B cell (primary cell): ENCODE measurements around the gene ADA. TPM values are rescaled to one million over a fixed set of nuclear protein-coding genes. Genes with fewer than 3 reads are reported as not detected.

Source experiments
- ATAC-seq: fragments of 200-7000 bp; cut with Tn5 transposase; one replicate; pipeline ENCODE4 v1.10.0; 2021; ENCODE audit warnings: low read depth, mild to moderate bottlenecking, moderate number of reproducible peaks, moderate library complexity
- CTCF ChIA-PET: fragments of 350-600 bp; sonication (Branson Sonifier 250); formaldehyde crosslinking; loops from one replicate; lab custom pipeline; 2021; ENCODE audit warnings: antibody characterized with exemption, inconsistent platforms; lab: Charles Lee
- POLR2A ChIA-PET: fragments of 350-600 bp; sonication (Branson Sonifier 250); formaldehyde crosslinking; loops from one replicate; lab custom pipeline; 2021; ENCODE audit warnings: antibody characterized with exemption; lab: Charles Lee
- DNase-seq: peaks from one replicate; pipeline ENCODE4 v3.0.0; 2013
- H2AFZ ChIP-seq: 2 replicates; pipeline ENCODE4 v1.6.1; 2012; ENCODE audit warnings: mild to moderate bottlenecking, low read depth, low read length; ENCODE audit not compliant: insufficient read depth, poor library complexity, severe bottlenecking
- H3K27ac ChIP-seq, 2 donors: 1 replicate in 1 of 2; 2 replicates in 1 of 2; pipeline ENCODE4 v1.5.1; 2012 to 2013; ENCODE audit warnings: low read length in 2 of 2, mild to moderate bottlenecking in 2 of 2, moderate library complexity in 1 of 2
- H3K27me3 ChIP-seq, 4 experiments: fragments of 200-600 bp in 1 of 4; sonication (generic) in 1 of 4; replicated peaks in 1 of 4; 1 replicate in 2 of 4; 2 replicates in 2 of 4; pipeline versions ENCODE4 v1.6.1 to v1.7.0; 2013 to 2016; ENCODE audit warnings: low read length in 3 of 4, mild to moderate bottlenecking in 2 of 4, mixed read lengths in 1 of 4, moderate library complexity in 1 of 4; ENCODE audit not compliant: insufficient read depth in 4 of 4, control insufficient read depth in 3 of 4; ENCODE audit errors: control extremely low read depth in 1 of 4
- H3K36me3 ChIP-seq, 2 experiments: replicated peaks in 1 of 2; 1 replicate in 1 of 2; 2 replicates in 1 of 2; pipeline versions ENCODE4 v1.6.1 to v1.7.1; 2013; ENCODE audit warnings: low read length in 1 of 2; ENCODE audit not compliant: insufficient read depth in 2 of 2, control insufficient read depth in 1 of 2; ENCODE audit errors: control extremely low read depth in 1 of 2, extremely low read depth in 1 of 2
- H3K4me1 ChIP-seq, 2 donors: fragments of 200-600 bp in 1 of 2; sonication (generic) in 1 of 2; 1 replicate in 1 of 2; 2 replicates in 1 of 2; pipeline versions ENCODE4 v1.5.1 to v1.6.1; 2013 to 2017; ENCODE audit warnings: low read length in 2 of 2; ENCODE audit not compliant: control insufficient read depth in 2 of 2, insufficient read depth in 2 of 2
- H3K4me2 ChIP-seq: replicated peaks from 2 replicates; pipeline ENCODE3; 2012; ENCODE audit warnings: mild to moderate bottlenecking, low read depth, low read length; ENCODE audit not compliant: poor library complexity, severe bottlenecking
- H3K4me3 ChIP-seq, 5 experiments: fragments of 200-600 bp in 1 of 5; sonication (generic) in 1 of 5; 1 replicate in 3 of 5; 2 replicates in 2 of 5; pipeline versions ENCODE4 v1.5.1 to v1.7.0; 2011 to 2016; ENCODE audit warnings: low read length in 4 of 5, mild to moderate bottlenecking in 4 of 5, low read depth in 2 of 5, control low read depth in 1 of 5, moderate library complexity in 1 of 5; ENCODE audit not compliant: insufficient read depth in 1 of 5; ENCODE audit errors: control extremely low read depth in 1 of 5, extremely low read depth in 1 of 5
- H3K79me2 ChIP-seq: fragments of 200-600 bp; sonication (generic); one replicate; pipeline ENCODE4 v1.6.0; 2016; ENCODE audit warnings: low read length; ENCODE audit not compliant: control insufficient read depth, insufficient read depth
- H3K9ac ChIP-seq: fragments of 200-600 bp; sonication (generic); 2 replicates; pipeline ENCODE4 v1.6.1; 2017; ENCODE audit warnings: mild to moderate bottlenecking, low read length, moderate library complexity
- H3K9me3 ChIP-seq, 3 donors: one replicate each; pipeline versions ENCODE4 v1.6.1 to v1.7.1; 2013; ENCODE audit warnings: low read length in 2 of 3; ENCODE audit not compliant: control insufficient read depth in 2 of 3, insufficient read depth in 1 of 3; ENCODE audit errors: control extremely low read depth in 1 of 3
- H4K20me1 ChIP-seq: 2 replicates; pipeline ENCODE4 v1.6.0; 2012; ENCODE audit warnings: mild to moderate bottlenecking, low read length; ENCODE audit not compliant: insufficient read depth, control insufficient read depth, poor library complexity, severe bottlenecking
- H3K27ac Mint-ChIP-seq: one replicate; pipeline ENCODE4 v1.8.0; 2021; ENCODE audit warnings: mixed read lengths
- H3K27me3 Mint-ChIP-seq: one replicate; pipeline ENCODE4 v1.8.0; 2021; ENCODE audit warnings: mixed read lengths
- H3K4me1 Mint-ChIP-seq: one replicate; pipeline ENCODE4 v1.8.0; 2021; ENCODE audit warnings: mixed read lengths
- H3K4me3 Mint-ChIP-seq: one replicate; pipeline ENCODE4 v1.8.0; 2021; ENCODE audit warnings: mixed read lengths
- H3K9me3 Mint-ChIP-seq: one replicate; pipeline ENCODE4 v1.8.0; 2022; ENCODE audit warnings: mixed read lengths; ENCODE audit not compliant: insufficient read depth
- CTCF ChIP-seq: fragments of 200-600 bp; IDR thresholded peaks from one replicate; pipeline ENCODE4 v1.8.0; 2022; ENCODE audit warnings: antibody characterized with exemption, mild to moderate bottlenecking
- EZH2 ChIP-seq: IDR thresholded peaks from 2 replicates; pipeline ENCODE4 v1.6.1; 2012; ENCODE audit warnings: borderline replicate concordance, low read depth, mild to moderate bottlenecking, moderate library complexity, low read length; ENCODE audit not compliant: insufficient read depth, poor library complexity, severe bottlenecking
- WGBS: methylation state at CpG from one replicate; pipeline ENCODE4 v1.1.5; 2013; ENCODE audit warnings: missing lambda C conversion rate; ENCODE audit not compliant: insufficient coverage; 5-methylcytosine and 5-hydroxymethylcytosine counted together
- intact Hi-C: fragments of 100-400 bp; cut with micrococcal nuclease; formaldehyde crosslinking; loops from one replicate; pipeline ENCODE4 v1.10.0; 2022
- polyA plus RNA-seq: library from polyadenylated mRNA; depleted of rRNA; stranded (reverse); fragments of >200 nt; gene quantifications from 2 replicates; pipeline ENCODE4 v1.2.3, GENCODE V29; 2012
- total RNA-seq, 2 donors: library from RNA; stranded (reverse); fragments of 120-200 nt in 1 of 2; gene quantifications; 1 replicate in 1 of 2; 2 replicates in 1 of 2; pipeline versions ENCODE4 v1.2.3 to v1.2.4, GENCODE V29; 2013 to 2022

ADA gene
- total and polyA plus RNA-seq, 2 donors (not counting 1 experiment from before 2014, with no cell fraction given) = 10.0 to 34.2 TPM

GRCh38 chr20:44690781-44691423 lies 39.4 kb upstream of the ADA start:
- no peak for TF ChIP-seq EZH2
- TF ChIP-seq CTCF = no peak
- intact Hi-C loops = no loop called here
- DNase-seq (no peak), ATAC-seq (no peak)
- H3K27ac Mint-ChIP-seq = no peak overlapping the region
- H3K9me3 Mint-ChIP-seq = no peaks in the 10 kb centered on the region
- peaks cover 3% of the 10 kb centered on the region for H3K4me1 Mint-ChIP-seq
- POLR2A ChIA-PET = no interaction called here
- Histone ChIP-seq H3K9me3 (no peaks in the 10 kb centered on the region), H3K27ac (no peak overlapping the region), H3K4me3 (no peak overlapping the region), H3K4me2 (no peak overlapping the region), H3K4me1 (no peaks in the 10 kb centered on the region), H4K20me1 (no peaks in the 10 kb centered on the region), H3K27me3 (peaks cover 0 to 3% (median 0%) of the 10 kb centered on the region in 4 experiments), H3K9ac (no peak overlapping the region), H3K36me3 (no peaks in the 10 kb centered on the region), H3K79me2 (no peaks in the 10 kb centered on the region), H2AFZ (no peak overlapping the region)
- peaks cover 7% of the 10 kb centered on the region for H3K27me3 Mint-ChIP-seq
- 97% methylated on average over 6 of the region's 9 CpGs for WGBS
- CTCF ChIA-PET = no interaction called here
- no peak overlapping the region for H3K4me3 Mint-ChIP-seq

- TF ChIP-seq EZH2 (no peak), CTCF (no peak)
- Histone ChIP-seq H3K4me1 (peaks cover 0 to 5% of the 10 kb centered on the region in 2 donors), H3K9ac (no peak overlapping the region), H3K9me3 (no peaks in the 10 kb centered on the region), H3K4me2 (no peak overlapping the region), H3K27ac (no peak overlapping the region), H4K20me1 (no peaks in the 10 kb centered on the region), H2AFZ (no peak overlapping the region), H3K36me3 (no peaks in the 10 kb centered on the region), H3K79me2 (no peaks in the 10 kb centered on the region), H3K27me3 (peaks cover 0 to 3% (median 0%) of the 10 kb centered on the region in 4 experiments), H3K4me3 (no peak overlapping the region)
- Mint-ChIP-seq H3K9me3 (no peaks in the 10 kb centered on the region), H3K4me3 (no peak overlapping the region), H3K27me3 (peaks cover 10% of the 10 kb centered on the region), H3K27ac (no peak overlapping the region), H3K4me1 (peaks cover 5% of the 10 kb centered on the region)
- 81% methylated on average over 2 of the region's 3 CpGs for WGBS
- intact Hi-C loops = loop anchor here (10.0 kb wide), 1 partner anchor 605 kb away; no protein-coding TSS in a partner anchor
- ATAC-seq (no peak), DNase-seq (no peak)
- ChIA-PET POLR2A (no interaction called here), CTCF (interaction anchor here (1.1 kb wide), 1 partner anchor 43 kb away, joined by 4 read pairs; no protein-coding TSS in a partner anchor)
Measured at GRCh38 chr20:44689809-44690208, 38.3 kb upstream of the ADA start.
